IMR-90 (cell line): Measurements from ENCODE around the gene FMN2. TPM values are rescaled to one million over a fixed set of nuclear protein-coding genes. Genes with fewer than 3 reads are reported as not detected.

Experiments used
- ATAC-seq: fragments of 200-7000 bp; cut with Tn5 transposase; 2 replicates; pipeline ENCODE4 v1.9.1; 2020; ENCODE audit warnings: low read depth, mild to moderate bottlenecking, moderate library complexity
- BruUV-seq: library from RNA; stranded (reverse); fragments of 400-500 nt; replicated peaks from 2 replicates; lab custom pipeline; 2021; lab: Mats Ljungman, UMichigan
- CTCF ChIA-PET: fragments of 300-600 bp; formaldehyde crosslinking; extraction: SDS; loops from one replicate; lab custom pipeline; 2021; ENCODE audit warnings: antibody characterized with exemption; lab: Yijun Ruan, JAX
- POLR2A ChIA-PET: fragments of 300-600 bp; sonication (Branson Sonifier 250); formaldehyde crosslinking; loops from one replicate; lab custom pipeline; 2022; ENCODE audit warnings: antibody characterized with exemption; ENCODE audit not compliant: unreplicated experiment; lab: Charles Lee
- DNase-seq: peaks from one replicate; pipeline ENCODE4 v3.0.0; 2013
- H2AFZ ChIP-seq: replicated peaks from 2 replicates; pipeline ENCODE3; 2013; ENCODE audit warnings: low read length, mild to moderate bottlenecking; ENCODE audit not compliant: poor library complexity
- H2AK5ac ChIP-seq: 2 replicates; pipeline ENCODE4 v1.6.1; 2013; ENCODE audit warnings: low read depth, low read length, inconsistent platforms
- H2AK9ac ChIP-seq: replicated peaks from 2 replicates; pipeline ENCODE3; 2013; ENCODE audit warnings: mild to moderate bottlenecking, low read depth, low read length, moderate library complexity; ENCODE audit not compliant: poor library complexity
- H2BK120ac ChIP-seq: 2 replicates; pipeline ENCODE4 v1.6.1; 2013; ENCODE audit warnings: low read depth, low read length, inconsistent platforms
- H2BK15ac ChIP-seq: 3 replicates; pipeline ENCODE4 v1.6.1; 2013; ENCODE audit warnings: low read depth, low read length, inconsistent platforms
- H2BK20ac ChIP-seq: 2 replicates; pipeline ENCODE4 v1.6.1; 2013; ENCODE audit warnings: low read depth, mild to moderate bottlenecking, inconsistent platforms, low read length, moderate library complexity
- H2BK5ac ChIP-seq: 2 replicates; pipeline ENCODE4 v1.6.1; 2013; ENCODE audit warnings: mild to moderate bottlenecking, low read depth, low read length, inconsistent platforms; ENCODE audit not compliant: poor library complexity, severe bottlenecking
- H3K14ac ChIP-seq: replicated peaks from 2 replicates; pipeline ENCODE4 v1.6.1; 2013; ENCODE audit warnings: low read depth, low read length, inconsistent platforms
- H3K18ac ChIP-seq: 2 replicates; pipeline ENCODE4 v1.6.1; 2013; ENCODE audit warnings: low read depth, low read length, control low read depth
- H3K23ac ChIP-seq: 2 replicates; pipeline ENCODE4 v1.6.1; 2013; ENCODE audit warnings: low read depth, low read length, inconsistent platforms
- H3K27ac ChIP-seq: 2 replicates; pipeline ENCODE4 v1.5.1; 2013; ENCODE audit warnings: mild to moderate bottlenecking, control low read depth, low read length; ENCODE audit not compliant: insufficient read depth
- H3K27me3 ChIP-seq: 2 replicates; pipeline ENCODE4 v1.6.1; 2013; ENCODE audit warnings: low read length; ENCODE audit not compliant: control insufficient read depth, insufficient read depth
- H3K36me3 ChIP-seq: 2 replicates; pipeline ENCODE4 v1.6.1; 2013; ENCODE audit warnings: low read length, mixed read lengths; ENCODE audit not compliant: control insufficient read depth, insufficient read depth
- H3K4ac ChIP-seq: 2 replicates; pipeline ENCODE4 v1.6.1; 2013; ENCODE audit warnings: low read depth, low read length, inconsistent platforms
- H3K4me1 ChIP-seq: 2 replicates; pipeline ENCODE4 v1.6.1; 2013; ENCODE audit warnings: low read length, mixed read lengths; ENCODE audit not compliant: control insufficient read depth, insufficient read depth
- H3K4me2 ChIP-seq: 2 replicates; pipeline ENCODE4 v1.6.1; 2013; ENCODE audit warnings: low read depth, mild to moderate bottlenecking, control low read depth, low read length, moderate library complexity
- H3K4me3 ChIP-seq: 2 replicates; pipeline ENCODE4 v1.5.1; 2013; ENCODE audit warnings: low read depth, mild to moderate bottlenecking, control low read depth, low read length, moderate library complexity; ENCODE audit not compliant: insufficient read depth
- H3K56ac ChIP-seq: 2 replicates; pipeline ENCODE4 v1.6.1; 2013; ENCODE audit warnings: low read length, inconsistent platforms; ENCODE audit not compliant: insufficient read depth; ENCODE audit errors: extremely low read depth
- H3K79me1 ChIP-seq, 2 experiments: 2 replicates each; pipeline ENCODE4 v1.6.1; 2013; ENCODE audit warnings: low read length in 2 of 2, inconsistent platforms in 1 of 2, low read depth in 1 of 2
- H3K9ac ChIP-seq: 2 replicates; pipeline ENCODE4 v1.6.1; 2013; ENCODE audit warnings: low read depth, low read length, control low read depth
- H3K9me1 ChIP-seq: 2 replicates; pipeline ENCODE4 v1.6.1; 2013; ENCODE audit warnings: low read length, inconsistent platforms; ENCODE audit not compliant: insufficient read depth
- H3K9me3 ChIP-seq: 2 replicates; pipeline ENCODE4 v1.6.1; 2013; ENCODE audit warnings: low read length; ENCODE audit not compliant: control insufficient read depth, insufficient read depth
- H4K20me1 ChIP-seq: 2 replicates; pipeline ENCODE4 v1.6.1; 2013; ENCODE audit warnings: low read length, inconsistent platforms; ENCODE audit not compliant: insufficient read depth
- H4K5ac ChIP-seq: 2 replicates; pipeline ENCODE4 v1.6.1; 2013; ENCODE audit warnings: mild to moderate bottlenecking, low read depth, low read length, control low read depth
- H4K8ac ChIP-seq, 2 experiments: 2 replicates each; pipeline ENCODE4 v1.6.1; 2013; ENCODE audit warnings: low read depth in 2 of 2, low read length in 2 of 2, control low read depth in 1 of 2, inconsistent platforms in 1 of 2
- H4K91ac ChIP-seq: 2 replicates; pipeline ENCODE4 v1.6.1; 2013; ENCODE audit warnings: low read depth, low read length, inconsistent platforms; ENCODE audit not compliant: insufficient read depth
- BHLHE40 ChIP-seq: fragments of 150-350 bp; IDR thresholded peaks from 2 replicates; pipeline ENCODE4 v1.6.1; 2016; ENCODE audit warnings: mild to moderate bottlenecking, low read depth, low read length
- CEBPB ChIP-seq: IDR thresholded peaks from 2 replicates; pipeline ENCODE4 v1.6.1; 2012; ENCODE audit warnings: low read depth, low read length, improper control_type of control experiment
- CHD1 ChIP-seq: IDR thresholded peaks from 2 replicates; pipeline ENCODE4 v1.6.1; 2012; ENCODE audit warnings: low read depth, low read length, improper control_type of control experiment
- CTCF ChIP-seq: conservative IDR thresholded peaks from 2 replicates; pipeline ENCODE4 v1.5.1; 2012; ENCODE audit warnings: mild to moderate bottlenecking, low read depth, low read length, improper control_type of control experiment
- ELK1 ChIP-seq: fragments of 150-350 bp; IDR thresholded peaks from 2 replicates; pipeline ENCODE4 v1.6.1; 2016; ENCODE audit warnings: low read depth, mild to moderate bottlenecking, low read length, moderate library complexity, borderline replicate concordance
- FOS ChIP-seq: fragments of 150-350 bp; IDR thresholded peaks from 2 replicates; pipeline ENCODE4 v1.6.1; 2016; ENCODE audit warnings: low read depth, low read length
- MAFK ChIP-seq: IDR thresholded peaks from 2 replicates; pipeline ENCODE4 v1.6.1; 2012; ENCODE audit warnings: low read depth, low read length, improper control_type of control experiment
- MAZ ChIP-seq: IDR thresholded peaks from 2 replicates; pipeline ENCODE4 v1.6.1; 2012; ENCODE audit warnings: low read depth, mild to moderate bottlenecking, low read length, improper control_type of control experiment, moderate library complexity, borderline replicate concordance
- MXI1 ChIP-seq: IDR thresholded peaks from 2 replicates; pipeline ENCODE4 v1.6.1; 2012; ENCODE audit warnings: low read depth, mild to moderate bottlenecking, low read length, moderate library complexity, borderline replicate concordance
- NFE2L2 ChIP-seq: fragments of 150-350 bp; IDR thresholded peaks from 2 replicates; pipeline ENCODE4 v1.6.1; 2016; ENCODE audit warnings: low read depth, mild to moderate bottlenecking, low read length
- POLR2A ChIP-seq: IDR thresholded peaks from 2 replicates; pipeline ENCODE4 v1.6.1; 2012; ENCODE audit warnings: mild to moderate bottlenecking, low read depth, low read length
- RAD21 ChIP-seq: IDR thresholded peaks from 2 replicates; pipeline ENCODE4 v1.6.1; 2012; ENCODE audit warnings: low read length, improper control_type of control experiment
- RCOR1 ChIP-seq: IDR thresholded peaks from 2 replicates; pipeline ENCODE4 v1.6.1; 2012; ENCODE audit warnings: mild to moderate bottlenecking, low read length, improper control_type of control experiment; ENCODE audit not compliant: insufficient replicate concordance
- RFX5 ChIP-seq: IDR thresholded peaks from 2 replicates; pipeline ENCODE4 v1.8.0; 2012; ENCODE audit warnings: low read depth, mild to moderate bottlenecking, low read length, moderate library complexity
- SMC3 ChIP-seq: fragments of 150-350 bp; IDR thresholded peaks from 2 replicates; pipeline ENCODE4 v1.6.1; 2016; ENCODE audit warnings: low read depth, mild to moderate bottlenecking, antibody characterized with exemption, low read length, moderate library complexity
- WGBS, 2 experiments: methylation state at CpG; one replicate each; pipeline versions ENCODE4 v1.1.5 to v1.1.7; 2013; ENCODE audit warnings: missing lambda C conversion rate in 2 of 2; ENCODE audit not compliant: insufficient read length in 1 of 2; ENCODE audit errors: extremely low coverage in 2 of 2; 5-methylcytosine and 5-hydroxymethylcytosine counted together
- dilution Hi-C: fragments of 300-500 bp; cut with HindIII; formaldehyde crosslinking; loops from one replicate; pipeline ENCODE4 v1.14.3; 2018; ENCODE audit warnings: low sequenced_read_pairs; ENCODE audit not compliant: unreplicated experiment
- in situ Hi-C: fragments of 300-500 bp; cut with MboI; formaldehyde crosslinking; loops from 3 replicates; pipeline ENCODE4 v1.14.3; 2019; ENCODE audit warnings: low sequenced_read_pairs, inconsistent platforms, mixed read lengths
- intact Hi-C: fragments of 100-400 bp; cut with micrococcal nuclease; formaldehyde crosslinking; loops from 2 replicates; pipeline ENCODE4 v1.10.0; 2022
- polyA plus RNA-seq, 3 experiments: library from polyadenylated mRNA; depleted of rRNA; stranded (reverse); fragments of >200 nt; gene quantifications; 2 replicates each; pipeline ENCODE4 v1.2.3, GENCODE V29; 2012; ENCODE audit warnings: low replicate concordance in 1 of 3
- total RNA-seq: library from RNA; depleted of rRNA; stranded (reverse); fragments of >200 nt; gene quantifications from 2 replicates; pipeline ENCODE4 v1.2.3, GENCODE V29; 2012
- TF ChIP-seq, protein P1 (sequence below): fragments of 150-350 bp; IDR thresholded peaks from 2 replicates; pipeline ENCODE4 v1.6.1; 2017; ENCODE audit warnings: mild to moderate bottlenecking, antibody characterized with exemption, low read length, low read depth

The FMN2 gene
- total and polyA plus RNA-seq, 2 of the 4 experiments (the other 2 are of a cell fraction): 29.0 to 35.8 TPM

GRCh38 chr1:240226102-240226501 is 134.4 kb downstream of the FMN2 start:
- dilution Hi-C loops: no loop called here
- H3K27me3 ChIP-seq: no peaks in the 10 kb centered on the region
- H2AK9ac ChIP-seq: no peak overlapping the region
- no peak overlapping the region for H3K14ac ChIP-seq
- POLR2A ChIA-PET: no interaction called here
- no peak overlapping the region for H4K5ac ChIP-seq
- H3K79me1 ChIP-seq: peaks cover 5 to 9% of the 10 kb centered on the region in 2 experiments; a peak in 2 of 4 replicates
- no peak overlapping the region for H3K23ac ChIP-seq
- peaks cover 1% of the 10 kb centered on the region for H3K36me3 ChIP-seq
- peaks cover 2% of the 10 kb centered on the region; the same call in 1 of the 2 replicates for H3K4me1 ChIP-seq
- H3K27ac ChIP-seq: no peak overlapping the region
- H3K9me3 ChIP-seq: peaks cover 5% of the 10 kb centered on the region
- intact Hi-C loops: no loop called here
- H2BK15ac ChIP-seq: no peak overlapping the region
- in situ Hi-C loops: no loop called here
- no peak overlapping the region for H2AK5ac ChIP-seq
- H2AFZ ChIP-seq: no peak overlapping the region
- no peak overlapping the region for H3K4me3 ChIP-seq
- H3K56ac ChIP-seq: no peak overlapping the region
- H4K20me1 ChIP-seq: no peaks in the 10 kb centered on the region
- H2BK120ac ChIP-seq: no peak overlapping the region
- no peak overlapping the region for H4K91ac ChIP-seq
- no peak overlapping the region for H3K9ac ChIP-seq
- BruUV-seq: no TSS peak
- no CpG with 5 or more reads among the region's 1 CpG for WGBS, 2 experiments
- H2BK5ac ChIP-seq: no peak overlapping the region
- DNase-seq (no peak), ATAC-seq (no peak)
- no peak overlapping the region for H2BK20ac ChIP-seq
- H3K4me2 ChIP-seq: no peak overlapping the region
- no peak overlapping the region for H3K4ac ChIP-seq
- no peak for TF ChIP-seq RFX5
- TF ChIP-seq RAD21: no peak
- TF ChIP-seq CTCF: no peak
- no peak for TF ChIP-seq ELK1
- TF ChIP-seq NFE2L2: no peak
- TF ChIP-seq MAFK: no peak
- TF ChIP-seq POLR2A: no peak
- no peak for TF ChIP-seq SMC3
- no peak for TF ChIP-seq CHD1
- TF ChIP-seq CEBPB: no peak
- no peak for TF ChIP-seq BHLHE40
- TF ChIP-seq MXI1: no peak
- TF ChIP-seq, protein P1, sequence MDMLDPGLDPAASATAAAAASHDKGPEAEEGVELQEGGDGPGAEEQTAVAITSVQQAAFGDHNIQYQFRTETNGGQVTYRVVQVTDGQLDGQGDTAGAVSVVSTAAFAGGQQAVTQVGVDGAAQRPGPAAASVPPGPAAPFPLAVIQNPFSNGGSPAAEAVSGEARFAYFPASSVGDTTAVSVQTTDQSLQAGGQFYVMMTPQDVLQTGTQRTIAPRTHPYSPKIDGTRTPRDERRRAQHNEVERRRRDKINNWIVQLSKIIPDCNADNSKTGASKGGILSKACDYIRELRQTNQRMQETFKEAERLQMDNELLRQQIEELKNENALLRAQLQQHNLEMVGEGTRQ: no peak
- no peak for TF ChIP-seq MAZ
- TF ChIP-seq RCOR1: no peak
- no peak for TF ChIP-seq FOS
- no peak overlapping the region for H4K8ac ChIP-seq
- peaks cover 3% of the 10 kb centered on the region; the same call in 1 of the 2 replicates for H3K9me1 ChIP-seq
- CTCF ChIA-PET: no interaction called here
- H3K18ac ChIP-seq: no peak overlapping the region
